Femur (tissue), 1 donor: ENCODE results near the gene ZBTB40.
A peak's percentile ranks its signal among the peaks of the same experiment; 100 is the strongest.

Experiments used
- DNase-seq: peaks from one replicate; pipeline ENCODE4 v3.0.0-alpha.2; 2017

ZBTB40 gene

DNA sequence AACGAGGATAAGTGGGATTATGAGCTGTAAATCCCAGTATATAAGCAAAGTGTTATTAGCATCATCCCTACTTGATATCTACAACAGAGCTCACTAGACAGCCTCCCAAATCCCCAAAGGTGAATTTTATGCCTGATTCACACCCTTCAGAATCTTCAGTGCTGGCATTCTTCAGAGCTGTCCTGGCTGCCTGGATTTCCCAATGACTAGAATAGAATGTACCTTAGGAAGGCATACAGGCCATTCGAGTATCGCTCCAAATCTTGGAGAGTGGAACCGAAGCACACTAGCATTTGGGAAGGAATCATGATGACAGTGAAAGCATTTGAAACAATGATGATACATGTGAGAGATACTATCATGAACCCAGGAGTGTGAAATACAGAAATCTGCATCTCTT, 22.3 kb downstream of the ZBTB40 start:
- DNase-seq, result no peak

DNA sequence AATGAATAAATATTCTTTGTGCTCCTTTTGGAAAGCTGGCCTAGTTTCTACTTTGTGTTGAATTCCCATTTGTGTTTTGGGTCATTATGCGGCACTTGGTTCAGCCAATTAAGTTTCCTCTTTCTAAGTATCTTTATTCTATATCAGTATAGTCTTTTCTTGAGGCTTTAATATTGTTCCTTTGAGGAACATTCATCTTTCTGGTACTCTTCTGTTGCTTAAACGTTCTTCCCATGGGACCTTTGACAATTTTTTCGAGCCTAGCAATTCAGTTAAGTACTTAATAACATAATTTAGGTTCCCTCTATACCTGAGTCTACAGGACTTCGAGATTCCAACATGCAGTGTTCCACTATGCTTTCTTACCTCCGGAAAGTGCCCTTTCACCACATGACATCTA, 24.9 kb downstream of the ZBTB40 start:
- no peak for DNase-seq

GRCh38 chr1:22483121-22483520, 31.5 kb downstream of the ZBTB40 start:
- no peak for DNase-seq

DNA sequence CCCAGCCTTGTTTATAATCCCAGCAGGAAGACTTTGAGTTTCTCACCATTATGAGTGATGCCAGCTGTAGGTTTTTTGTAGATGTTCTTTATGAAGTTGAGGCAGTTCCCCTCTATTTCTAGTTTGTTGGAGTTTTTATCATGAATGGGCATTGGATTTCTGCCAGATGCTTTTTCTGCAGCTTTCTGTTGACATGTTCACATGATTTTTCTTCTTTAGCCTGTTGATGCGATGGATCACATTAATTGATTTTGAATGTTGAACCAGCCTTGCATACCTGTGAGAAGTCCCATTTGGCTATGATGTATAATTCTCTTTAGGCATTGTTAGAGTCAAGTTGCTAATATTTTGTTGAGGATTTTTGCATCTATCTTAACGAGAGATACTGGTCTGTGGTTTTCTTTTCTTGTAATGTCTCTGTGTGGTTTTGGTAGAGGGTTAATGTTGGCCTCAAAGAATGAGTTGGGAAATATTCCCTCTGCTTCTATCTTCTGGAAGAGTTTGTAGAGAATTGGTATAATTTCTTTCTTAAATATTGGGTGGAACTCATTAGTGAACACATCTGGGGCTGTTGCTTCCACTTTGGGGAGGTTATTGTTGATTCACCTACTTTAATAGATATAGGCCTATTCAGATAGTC, 33.2 kb downstream of the ZBTB40 start:
- DNase-seq, result no peak

- no peak for DNase-seq
Observed at GRCh38 chr1:22485431-22485830, 33.8 kb downstream of the ZBTB40 start.

DNA sequence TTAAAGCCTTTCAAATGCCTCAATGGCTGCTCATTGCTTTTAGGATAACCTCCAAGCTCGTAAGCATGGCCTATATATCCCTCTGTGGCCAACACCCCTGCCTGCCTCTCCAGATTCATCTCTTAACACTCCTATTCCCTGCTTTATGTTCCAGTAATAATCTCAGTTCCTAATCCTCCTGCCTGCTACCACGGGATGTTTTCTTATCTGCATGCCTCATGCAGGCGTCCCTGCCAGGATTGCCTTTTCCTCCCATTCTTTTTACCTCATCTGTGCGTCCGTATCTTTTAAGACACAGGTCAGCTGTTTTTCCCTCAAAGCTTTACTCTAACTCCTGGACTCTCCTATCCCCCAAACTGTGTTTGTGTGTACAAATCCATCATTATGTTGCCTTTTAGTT, 36.1 kb downstream of the ZBTB40 start:
- no peak for DNase-seq

GRCh38 chr1:22488319-22488718, 36.7 kb downstream of the ZBTB40 start:
- DNase-seq, result no peak

- no peak for DNase-seq
Observed at GRCh38 chr1:22489278-22489677, 37.6 kb downstream of the ZBTB40 start.

DNA sequence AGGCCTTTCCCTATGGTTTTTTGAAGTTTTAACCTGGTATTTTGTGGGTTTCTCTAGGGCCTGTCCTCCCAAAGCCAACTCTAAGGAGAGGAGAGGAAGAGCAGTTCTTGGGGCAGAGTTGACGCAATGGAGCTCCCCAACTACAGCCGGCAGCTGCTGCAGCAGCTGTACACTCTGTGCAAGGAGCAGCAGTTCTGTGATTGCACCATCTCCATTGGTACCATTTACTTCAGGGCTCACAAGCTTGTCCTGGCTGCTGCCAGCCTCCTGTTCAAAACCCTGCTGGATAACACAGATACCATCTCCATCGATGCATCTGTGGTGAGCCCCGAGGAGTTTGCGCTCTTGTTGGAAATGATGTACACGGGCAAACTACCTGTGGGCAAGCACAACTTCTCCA, 38.2 kb downstream of the ZBTB40 start:
- DNase-seq, result no peak

DNA sequence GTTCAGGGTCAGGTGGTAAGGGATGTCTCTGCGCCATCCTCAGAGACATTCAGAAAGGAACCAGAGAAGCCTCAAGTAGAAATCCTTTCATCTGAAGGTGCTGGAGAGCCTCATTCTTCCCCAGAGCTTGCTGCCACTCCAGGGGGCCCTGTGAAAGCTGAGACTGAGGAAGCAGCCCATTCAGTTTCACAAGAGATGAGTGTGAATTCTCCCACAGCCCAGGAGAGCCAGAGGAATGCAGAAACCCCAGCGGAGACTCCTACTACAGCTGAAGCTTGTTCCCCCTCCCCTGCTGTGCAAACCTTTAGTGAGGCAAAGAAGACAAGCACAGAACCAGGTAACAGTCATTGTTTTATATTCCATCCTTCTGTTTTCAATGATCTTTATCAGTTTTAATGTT, 38.7 kb downstream of the ZBTB40 start:
- DNase-seq, result no peak

GRCh38 chr1:22491995-22492715, 40.5 kb downstream of the ZBTB40 start:
- DNase-seq, result no peak

DNA sequence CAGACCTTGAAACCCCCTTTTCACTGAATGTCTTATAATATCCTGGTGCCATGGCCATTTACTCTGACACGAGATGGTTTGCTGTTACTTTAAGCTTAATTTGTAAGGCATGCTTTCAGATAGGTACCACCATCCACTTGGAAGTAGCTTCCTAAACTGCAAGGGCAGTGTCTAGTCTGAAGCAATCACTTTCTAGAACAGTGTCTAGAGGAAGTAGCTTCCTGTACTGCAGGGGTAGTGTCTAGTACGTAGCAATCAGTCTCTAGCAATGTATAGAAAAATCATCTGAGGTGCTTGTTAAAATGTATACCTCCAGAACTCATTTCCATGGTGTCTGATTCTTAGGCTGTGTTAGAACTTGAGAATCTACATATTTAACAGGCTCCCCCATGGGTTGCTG, 42.5 kb downstream of the ZBTB40 start:
- no peak for DNase-seq

GRCh38 chr1:22494943-22495579, 43.4 kb downstream of the ZBTB40 start:
- DNase-seq, result no peak

DNA sequence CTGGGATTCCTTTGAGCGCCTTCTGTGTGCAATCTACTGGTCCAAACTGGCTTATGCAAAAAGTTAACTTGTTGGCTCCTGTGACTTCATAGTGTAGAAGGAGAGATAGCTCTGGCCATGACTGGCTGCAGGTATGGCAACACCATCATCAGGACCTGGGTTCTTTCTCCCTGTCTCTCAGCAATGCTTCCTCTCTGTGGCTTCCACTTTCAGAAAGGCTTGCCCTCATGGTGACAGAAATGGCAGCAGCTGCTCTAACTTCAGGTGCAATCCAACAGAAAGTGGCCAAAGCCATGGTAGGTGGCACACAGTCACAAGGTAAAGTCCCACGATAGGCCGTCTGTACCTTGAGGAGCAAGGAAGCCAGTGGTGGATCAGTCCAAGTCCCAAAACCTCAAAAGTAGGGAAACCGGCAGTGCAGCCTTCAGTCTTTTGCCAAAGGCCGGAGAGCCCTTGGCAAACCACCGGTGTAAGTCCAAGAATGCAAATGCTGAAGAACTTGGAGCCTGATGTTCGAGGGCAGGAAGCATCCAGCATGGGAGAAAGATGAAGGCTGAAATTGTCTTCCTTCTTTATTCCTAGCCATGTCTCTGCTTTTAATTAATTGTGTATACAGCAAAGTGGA, 45.0 kb downstream of the ZBTB40 start:
- no peak for DNase-seq

DNA sequence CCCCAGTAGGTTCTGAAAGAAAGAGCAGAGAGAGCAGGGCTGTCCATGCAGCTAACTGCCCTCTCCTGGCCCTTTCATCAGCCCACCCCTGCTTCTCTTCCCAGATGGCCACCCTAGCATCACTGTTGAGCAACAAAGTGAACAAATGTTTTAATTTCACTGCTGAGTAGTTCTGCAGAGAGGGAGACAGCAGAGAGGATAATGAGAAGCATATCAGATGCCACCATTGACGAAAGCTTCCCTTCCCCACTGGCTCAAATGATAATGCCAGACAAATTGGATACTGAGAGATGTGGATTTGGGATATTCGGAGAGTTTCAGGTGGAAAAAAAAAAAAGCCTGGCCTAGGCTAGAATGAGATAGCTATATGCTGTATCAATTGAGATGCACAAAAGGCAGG, 46.8 kb downstream of the ZBTB40 start:
- DNase-seq, result no peak

DNA sequence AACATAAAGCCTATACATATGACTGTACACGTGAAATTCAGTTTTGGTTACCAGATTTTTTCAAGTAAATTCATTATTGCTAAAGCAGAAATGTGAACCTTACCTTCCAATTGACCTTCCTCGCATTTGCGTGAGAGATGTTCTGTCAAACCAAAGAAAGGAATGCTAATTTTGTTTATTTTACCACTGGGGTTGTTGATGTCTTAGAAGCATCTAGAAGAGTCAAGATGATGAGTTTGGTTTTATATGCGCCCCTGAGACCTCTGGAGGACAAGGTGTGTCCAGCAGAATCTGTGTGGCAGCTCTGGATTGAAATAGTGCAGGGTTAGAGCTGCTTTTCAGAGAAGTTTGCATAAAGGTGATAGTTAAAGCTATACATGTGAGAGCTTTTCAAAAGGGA, 48.4 kb downstream of the ZBTB40 start:
- no peak for DNase-seq

DNA sequence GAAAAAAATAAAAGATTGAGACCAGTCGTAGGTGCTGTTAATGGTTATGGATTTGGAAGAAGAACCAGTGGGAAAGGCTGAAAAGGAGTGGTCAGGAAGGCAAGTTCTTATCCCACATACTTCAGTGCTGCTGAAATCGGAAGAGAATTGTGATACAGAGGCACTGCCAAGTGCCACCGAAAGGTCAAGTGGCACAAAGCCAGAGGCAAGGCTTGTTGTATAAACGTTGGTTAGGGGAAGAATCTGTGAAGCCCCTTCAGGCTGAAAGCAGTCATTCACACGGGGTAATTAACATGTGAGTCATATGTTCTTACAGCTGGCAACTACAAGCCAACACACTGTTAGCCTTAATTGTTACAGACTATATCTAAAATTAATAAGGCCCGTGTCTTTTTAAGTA, 48.8 kb downstream of the ZBTB40 start:
- DNase-seq, result peak; percentile 57

DNA sequence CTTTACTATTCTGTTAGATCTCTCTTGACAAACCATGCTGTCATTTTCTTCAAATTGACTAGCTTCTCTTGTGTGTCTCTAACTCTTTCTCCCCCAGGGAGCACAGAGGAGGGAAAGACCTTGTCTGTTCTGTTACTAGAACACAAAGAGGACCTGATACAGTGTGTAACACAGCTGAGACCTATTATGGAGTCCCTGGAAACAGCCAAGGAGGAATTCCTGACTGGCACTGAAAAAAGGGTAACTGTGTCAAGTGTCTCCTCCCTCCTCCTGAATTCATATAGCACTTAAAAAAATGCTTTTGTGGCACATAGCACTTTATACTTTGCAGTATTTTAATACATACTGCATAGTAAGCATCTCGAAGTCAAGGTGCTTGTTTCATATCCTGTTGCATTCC, 50.6 kb downstream of the ZBTB40 start:
- no peak for DNase-seq

GRCh38 chr1:22503721-22504410, 52.2 kb downstream of the ZBTB40 start:
- DNase-seq, result no peak

GRCh38 chr1:22506130-22506692, 54.6 kb downstream of the ZBTB40 start:
- no peak for DNase-seq

DNA sequence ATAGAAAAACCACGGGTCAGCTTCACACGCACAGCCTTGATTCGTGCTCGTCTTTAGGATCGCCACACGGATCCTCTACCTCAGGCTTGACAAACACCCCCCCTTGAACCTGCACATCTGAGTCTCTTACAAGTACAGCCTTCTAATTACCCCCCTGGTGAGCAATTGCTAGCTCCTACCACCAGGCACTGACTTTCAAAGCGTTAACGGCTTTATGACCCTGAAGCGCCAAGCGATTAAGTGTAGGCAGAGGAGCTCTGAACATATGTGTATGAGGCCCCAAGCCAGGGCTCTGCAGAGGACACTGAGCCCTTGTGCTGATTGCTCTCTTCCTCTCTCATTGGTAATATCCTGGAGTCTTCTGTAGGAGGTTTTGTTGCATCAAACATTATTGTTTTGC, 55.9 kb downstream of the ZBTB40 start:
- DNase-seq, result no peak

DNA sequence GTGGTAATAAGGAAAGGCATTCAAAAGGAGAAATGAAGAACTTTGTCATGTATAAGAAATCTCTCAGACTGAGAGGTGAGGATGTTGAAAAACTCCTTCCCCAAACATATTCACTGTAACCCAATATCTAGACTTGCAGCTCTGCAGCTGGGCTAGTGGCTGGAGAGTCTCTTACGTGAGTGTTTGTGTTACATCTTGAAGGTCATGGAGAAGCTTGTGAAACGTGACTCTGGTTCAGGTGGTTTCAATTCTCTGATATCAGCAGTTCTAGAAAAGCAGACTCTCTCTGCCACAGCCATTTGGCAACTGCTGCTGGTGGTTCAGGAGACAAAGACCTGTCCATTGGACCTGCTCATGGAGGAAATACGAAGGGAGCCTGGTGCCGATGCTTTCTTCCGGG, 56.7 kb downstream of the ZBTB40 start:
- DNase-seq, result no peak

DNA sequence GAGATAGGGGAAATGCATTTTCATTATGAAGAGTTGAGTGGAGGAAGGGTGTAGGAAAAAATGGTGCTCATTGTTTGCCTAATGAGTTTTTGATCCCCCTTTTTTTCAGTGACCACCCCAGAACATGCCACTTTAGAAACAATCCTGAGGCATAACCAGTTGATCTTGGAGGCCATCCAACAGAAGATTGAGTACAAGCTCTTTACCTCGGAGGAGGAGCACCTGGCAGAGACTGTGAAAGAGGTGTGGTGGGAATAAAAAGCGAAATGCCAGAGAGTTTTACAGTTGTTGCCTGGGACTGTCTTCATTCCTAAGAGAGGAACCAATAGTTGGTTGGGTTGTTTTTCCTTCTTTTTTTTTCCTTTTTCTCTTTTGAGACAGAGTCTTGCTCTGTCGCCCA, 57.3 kb downstream of the ZBTB40 start:
- DNase-seq, result no peak
